ENCODE measurements around the gene GRPEL2.
"Not testable (repeated sequence)": the region's sequence is repeated elsewhere in the genome, so short reads cannot be mapped to it uniquely, and the experiment has no call there.

Gene GRPEL2

DNA sequence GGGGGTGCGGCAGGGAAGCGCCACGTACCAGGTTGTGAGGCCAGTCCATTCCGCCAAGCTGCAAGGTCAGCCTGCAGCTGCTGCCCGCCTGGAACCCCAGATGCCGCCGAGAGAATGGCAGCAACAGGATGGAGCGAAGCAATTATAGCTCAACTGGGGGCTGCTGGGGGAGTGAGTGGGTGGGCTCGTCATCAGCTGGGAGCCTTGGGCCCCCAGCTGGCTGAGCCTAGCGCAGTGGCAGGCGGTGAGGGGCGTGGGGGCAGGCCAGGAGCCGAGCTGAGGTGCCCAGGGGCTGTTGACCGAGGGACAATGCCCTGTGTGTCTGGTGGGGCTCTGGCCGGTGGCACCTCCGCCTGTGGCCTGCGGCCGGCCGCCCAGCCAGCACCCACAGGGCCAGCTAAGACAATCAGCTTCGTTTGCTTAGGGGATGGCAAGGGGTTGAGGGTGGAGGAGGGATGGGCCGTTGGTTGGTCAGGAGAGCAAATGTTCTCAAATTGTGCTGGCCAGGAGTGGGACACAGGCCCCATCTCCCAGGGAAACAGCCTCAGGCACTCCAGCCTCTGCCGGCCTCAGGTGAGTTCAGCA, 34.0 kb downstream of the GRPEL2 start, which contains the start of gene IL17B:
IL17B (minus strand) TSS at position 116 of the 585 bp plus-strand sequence; CDS start at position 49, 67 bp downstream.
- no peak for DNase-seq

- no peak for DNase-seq
These were observed 34.6 kb downstream of the GRPEL2 start for GRCh38 chr5:149379818-149380374.

DNA sequence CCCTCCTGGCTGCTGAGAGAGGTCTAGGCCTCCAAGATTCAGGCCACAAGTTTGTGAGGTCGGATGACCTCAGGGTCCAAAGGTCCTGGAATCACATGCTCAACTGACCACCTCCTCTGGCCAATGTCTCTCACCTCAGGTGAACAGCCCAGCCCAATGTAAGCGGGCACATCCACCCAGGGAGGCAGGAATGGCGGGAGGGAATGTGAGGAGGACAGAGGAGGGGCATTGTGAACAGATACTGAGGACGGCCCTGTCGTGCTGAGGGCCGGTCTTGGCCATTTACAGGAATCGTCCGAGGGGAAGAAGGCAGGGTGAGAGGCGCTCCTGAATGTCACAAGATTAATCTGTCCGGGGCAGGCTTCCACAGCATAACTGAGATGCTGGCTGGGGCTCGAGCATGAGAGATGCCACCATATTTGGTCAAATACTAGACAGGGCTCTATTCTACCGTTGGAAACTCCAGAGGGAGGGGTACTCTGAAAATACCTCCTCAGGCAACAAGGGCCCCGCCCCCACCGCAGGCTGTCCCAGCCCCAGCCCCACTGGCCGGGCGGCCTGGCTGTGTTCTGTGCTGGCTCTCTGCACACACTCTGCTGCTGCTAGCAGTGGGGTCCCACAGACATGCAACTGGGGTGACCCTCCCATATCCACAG, 35.3 kb downstream of the GRPEL2 start:
- no peak for DNase-seq

- no peak for DNase-seq
These were observed 36.1 kb downstream of the GRPEL2 start for GRCh38 chr5:149381261-149381985.

DNA sequence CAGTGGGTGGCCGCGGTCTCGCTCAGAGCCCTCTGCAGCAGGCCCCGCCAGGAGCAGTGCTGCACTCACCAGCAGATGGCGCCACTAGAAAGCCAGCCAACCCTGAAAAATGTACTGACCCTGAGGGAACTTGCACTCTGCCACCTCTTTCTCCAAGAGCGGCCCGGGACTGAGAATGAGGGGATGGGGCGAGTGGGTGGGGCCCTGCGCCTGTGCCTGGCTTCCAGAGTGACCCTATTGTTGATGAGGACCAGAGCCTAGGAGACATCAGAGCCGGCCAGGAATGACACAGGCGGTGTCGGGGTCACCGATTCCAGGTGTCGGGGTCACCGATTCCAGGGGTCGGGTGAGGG, 36.7 kb downstream of the GRPEL2 start:
- DNase-seq: peak; percentile 87

GRCh38 chr5:149382517-149383220, 37.4 kb downstream of the GRPEL2 start:
- DNase-seq: no peak

DNA sequence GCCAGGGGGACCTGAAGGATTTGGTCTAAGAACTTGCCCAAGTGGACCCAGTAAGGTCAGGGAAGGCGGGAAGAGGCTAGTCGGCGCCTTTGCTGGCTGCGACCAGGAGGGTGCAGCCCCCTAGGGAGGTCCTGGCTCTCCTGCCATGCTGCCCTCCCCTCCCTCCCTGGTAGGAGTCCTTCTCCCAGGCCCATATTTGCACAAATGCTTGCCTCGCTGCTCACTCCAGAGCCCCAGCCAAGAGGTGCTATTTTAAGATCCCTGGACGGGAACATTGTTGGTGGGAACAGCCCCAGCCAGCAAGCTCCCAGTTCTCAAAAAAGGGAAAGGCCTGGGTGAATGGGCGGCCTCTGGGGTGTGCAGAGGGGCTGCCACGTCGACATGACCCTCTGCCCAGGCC, 38.1 kb downstream of the GRPEL2 start:
- no peak for DNase-seq

DNA sequence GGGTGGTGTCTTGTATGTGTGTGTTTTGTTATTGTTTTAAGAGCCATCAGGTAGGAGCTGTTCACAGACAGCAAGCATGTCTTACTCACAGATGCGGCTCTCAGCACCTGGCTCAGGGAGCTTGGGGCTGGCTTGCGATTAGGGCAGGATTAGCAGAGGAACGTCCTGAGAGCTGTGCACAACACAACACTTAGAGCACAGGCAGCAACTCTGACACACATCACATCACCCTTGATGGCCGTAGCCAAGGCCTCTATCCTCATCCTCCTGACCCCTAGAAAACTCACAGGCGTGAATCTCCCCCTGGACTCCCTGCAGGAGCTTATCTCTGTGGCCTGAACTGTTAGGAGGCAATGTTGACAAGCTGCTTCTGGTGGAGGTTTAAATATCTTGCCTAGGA, 40.9 kb downstream of the GRPEL2 start:
- no peak for DNase-seq

GRCh38 chr5:149387081-149387631, 41.9 kb downstream of the GRPEL2 start:
- DNase-seq: no peak

GRCh38 chr5:149387982-149388381, 42.7 kb downstream of the GRPEL2 start:
- DNase-seq: no peak

- no peak for DNase-seq
These were observed 43.3 kb downstream of the GRPEL2 start for GRCh38 chr5:149388498-149389190.

GRCh38 chr5:149389552-149390495, 44.5 kb downstream of the GRPEL2 start:
- DNase-seq: no peak

- DNase-seq: not testable (repeated sequence)
These were observed 45.8 kb downstream of the GRPEL2 start for GRCh38 chr5:149391076-149391475.

- no peak for DNase-seq
These were observed 46.2 kb downstream of the GRPEL2 start for GRCh38 chr5:149391524-149391923.

- DNase-seq: no peak
These were observed 47.4 kb downstream of the GRPEL2 start for GRCh38 chr5:149392718-149393117.

DNA sequence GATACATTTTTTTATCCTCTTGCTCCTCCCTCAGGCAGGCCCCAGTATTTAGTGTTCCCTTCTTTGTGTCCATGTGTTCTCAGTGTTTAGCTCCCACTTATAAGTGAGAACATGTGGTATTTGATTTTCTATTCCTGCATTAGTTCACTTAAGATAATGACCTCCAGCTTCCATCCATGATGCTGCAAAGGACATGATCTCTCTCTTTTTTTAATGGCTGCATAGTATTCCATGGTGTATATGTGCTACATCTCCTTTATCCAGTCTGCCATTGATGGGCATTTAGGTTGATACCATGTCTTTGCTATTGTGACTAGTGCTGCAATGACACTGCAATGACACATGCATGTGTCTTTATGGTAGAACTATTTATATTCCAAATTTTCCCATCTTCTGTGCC, 49.7 kb downstream of the GRPEL2 start:
- not testable (repeated sequence) for DNase-seq

DNA sequence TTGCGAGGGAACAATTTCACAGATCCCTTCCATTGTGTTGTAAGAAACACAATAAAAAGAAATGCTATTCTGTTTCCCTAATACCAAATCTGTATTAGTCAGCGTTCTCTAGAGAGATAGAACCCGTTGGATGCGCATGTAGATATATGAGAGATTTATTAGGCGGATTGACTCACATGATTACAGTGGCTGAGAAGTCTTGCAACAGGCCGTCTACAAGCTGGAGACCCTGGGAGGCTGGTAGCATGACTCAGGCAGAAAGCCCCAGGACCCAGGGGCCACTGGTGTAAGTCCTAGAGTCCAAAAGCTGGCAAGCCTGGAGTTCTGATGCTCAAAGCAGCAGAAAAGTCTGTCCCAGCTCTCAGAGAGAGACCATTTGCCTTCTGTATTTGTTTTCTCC, 52.2 kb downstream of the GRPEL2 start:
- DNase-seq: no peak

DNA sequence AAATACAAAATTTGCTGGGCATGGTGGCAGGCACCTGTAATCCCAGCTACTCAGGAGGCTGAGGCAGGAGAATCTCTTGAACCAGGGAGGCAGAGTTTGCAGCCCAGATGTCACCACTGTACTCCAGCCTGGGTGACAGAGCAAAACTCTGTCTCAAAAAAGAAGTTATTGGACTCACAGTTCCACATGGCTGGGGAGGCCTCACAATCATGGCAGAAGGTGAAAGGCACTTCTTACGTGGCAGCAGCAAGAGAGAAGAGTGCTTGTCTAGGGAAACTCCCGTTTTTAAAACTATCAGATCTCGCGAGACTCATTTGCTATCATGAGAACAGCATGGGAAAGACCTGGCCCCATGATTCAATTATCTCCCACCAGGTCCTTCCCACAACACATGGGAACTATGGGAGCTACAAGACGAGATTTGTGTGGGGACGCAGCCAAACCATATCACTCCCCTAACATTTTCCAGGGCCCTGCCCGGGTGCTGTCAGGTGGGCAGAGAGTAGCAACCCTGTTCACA, 53.5 kb downstream of the GRPEL2 start:
- not testable (repeated sequence) for DNase-seq

DNA sequence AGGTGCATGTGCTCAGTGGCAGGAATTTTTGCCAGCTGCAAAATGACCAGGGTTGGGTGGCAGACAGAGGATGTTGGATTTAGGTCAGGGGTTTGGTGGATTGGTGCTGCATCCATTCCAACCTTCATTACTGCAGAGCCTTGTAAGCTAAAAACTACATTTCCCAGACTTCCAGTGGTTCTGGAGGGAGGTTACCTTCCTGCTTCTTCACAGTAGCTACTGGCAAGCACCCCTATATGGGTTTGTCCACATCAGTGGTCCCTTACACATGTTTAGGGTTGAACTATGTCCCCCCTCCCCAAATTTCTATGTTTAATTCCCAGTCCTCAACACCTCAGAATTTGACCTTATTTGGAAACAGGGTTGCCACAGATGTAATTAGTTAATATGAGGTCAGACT, 54.5 kb downstream of the GRPEL2 start:
- no peak for DNase-seq

DNA sequence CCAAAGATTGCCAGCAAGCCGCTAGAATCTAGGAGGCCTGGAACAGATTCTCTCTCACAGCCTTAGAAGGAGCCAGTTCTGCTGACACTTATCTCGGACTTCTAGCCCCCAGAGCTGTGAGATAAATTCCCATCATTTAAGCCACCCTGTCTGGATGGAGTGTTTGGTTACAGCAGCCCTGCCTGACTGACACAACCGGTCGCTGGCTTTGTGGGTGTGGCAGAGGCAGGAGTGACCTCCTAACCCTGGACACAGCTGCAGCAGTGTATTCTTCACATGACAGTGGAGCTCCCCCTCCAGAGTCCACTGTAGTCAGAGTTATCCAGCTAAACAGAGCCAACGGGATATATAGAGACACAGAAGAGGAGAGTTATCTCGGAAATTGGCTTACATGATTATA, 55.0 kb downstream of the GRPEL2 start:
- no peak for DNase-seq

GRCh38 chr5:149401051-149401450, 55.8 kb downstream of the GRPEL2 start:
- DNase-seq: no peak
